Activated T-helper 17 cell treated with anti-CD3 and anti-CD28 coated beads, Interleukin-2, amount 50 U/mL, for 72 hours (primary cell): ENCODE data around the gene PIWIL1. TPM values are rescaled to one million over a fixed set of nuclear protein-coding genes. Genes with fewer than 3 reads are reported as not detected.

Source experiments
- ATAC-seq: fragments of 150-1000 bp; cut with Tn5 transposase; replicated peaks from 2 replicates; pipeline ENCODE4 v1.10.0; 2021; ENCODE audit warnings: mild to moderate bottlenecking, moderate library complexity
- H3K27ac Mint-ChIP-seq: one replicate; pipeline ENCODE4 v1.8.0; 2022; ENCODE audit warnings: mixed read lengths
- H3K27me3 Mint-ChIP-seq: one replicate; pipeline ENCODE4 v1.8.0; 2022; ENCODE audit warnings: mixed read lengths
- H3K36me3 Mint-ChIP-seq: one replicate; pipeline ENCODE4 v1.8.0; 2022; ENCODE audit warnings: low read depth, mild to moderate bottlenecking, mixed read lengths
- H3K4me1 Mint-ChIP-seq: one replicate; pipeline ENCODE4 v1.8.0; 2022; ENCODE audit warnings: mixed read lengths
- H3K4me3 Mint-ChIP-seq: one replicate; pipeline ENCODE4 v1.8.0; 2022; ENCODE audit warnings: mild to moderate bottlenecking, mixed read lengths
- H3K9me3 Mint-ChIP-seq: one replicate; pipeline ENCODE4 v1.8.0; 2022; ENCODE audit warnings: mixed read lengths
- total RNA-seq, 2 donors: library from RNA; stranded (reverse); gene quantifications; one replicate each; pipeline ENCODE4 v1.2.3, GENCODE V29; 2022

The PIWIL1 gene
- total RNA-seq, 2 donors from 2014 or later: not detected

GRCh38 chr12:130374083-130374482, 36.4 kb downstream of the PIWIL1 start:
- Mint-ChIP-seq H3K9me3 (peaks cover 3% of the 10 kb centered on the region), H3K4me1 (no peaks in the 10 kb centered on the region)
- ATAC-seq: no peak

DNA sequence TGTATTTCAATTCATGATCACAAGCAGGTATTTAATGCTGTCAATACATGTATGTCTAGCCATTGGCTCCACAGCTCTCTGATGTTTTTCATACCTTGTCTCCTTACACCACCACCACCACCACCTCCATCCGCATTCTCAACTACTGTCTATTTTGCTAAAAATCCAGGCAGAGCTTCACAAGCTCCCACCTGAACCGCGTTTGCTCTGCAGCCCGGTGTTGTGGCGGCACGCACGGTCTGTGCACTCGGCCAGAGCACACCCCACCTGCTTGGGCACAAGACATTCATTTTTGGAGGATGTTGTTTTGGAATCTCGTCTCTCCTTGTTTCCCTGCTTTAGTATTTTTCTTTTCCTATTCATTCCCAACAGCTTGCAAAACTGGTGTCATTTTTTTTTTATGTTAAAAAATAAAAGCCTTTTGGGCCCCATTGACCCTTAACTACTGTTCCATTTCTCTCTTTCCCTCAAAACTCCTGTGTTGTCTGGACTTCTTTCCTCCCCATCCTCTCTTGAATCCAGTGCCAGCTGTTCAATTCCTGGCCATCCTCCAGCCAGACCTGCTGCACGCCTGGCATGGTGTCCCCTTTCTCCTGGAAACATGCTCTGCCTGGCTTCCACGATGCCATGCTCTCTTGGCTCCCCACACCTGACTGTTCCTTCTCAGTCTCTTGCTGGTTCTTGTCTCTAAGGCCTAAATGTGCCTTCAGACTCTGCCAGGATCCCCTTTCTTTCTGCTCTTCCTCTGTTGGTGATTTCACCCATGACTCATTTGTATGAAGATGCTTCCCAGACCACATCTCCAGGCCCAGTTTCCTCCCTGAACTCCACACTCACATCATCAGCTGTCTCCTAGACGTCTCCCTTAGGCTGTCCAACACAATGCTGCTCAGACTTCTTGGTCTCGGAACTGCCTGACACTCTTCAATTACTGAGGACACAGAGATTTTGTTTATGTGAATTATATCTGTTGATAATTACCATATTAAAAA, 37.9 kb downstream of the PIWIL1 start:
- Mint-ChIP-seq H3K4me3 (no peak overlapping the region), H3K9me3 (peaks cover 3% of the 10 kb centered on the region), H3K27ac (no peak overlapping the region), H3K4me1 (no peaks in the 10 kb centered on the region), H3K27me3 (peaks cover 13% of the 10 kb centered on the region), H3K36me3 (no peaks in the 10 kb centered on the region)
- no peak for ATAC-seq

More at GRCh38 chr12:130374083-130374482, 36.4 kb downstream of the PIWIL1 start:
- peaks cover 13% of the 10 kb centered on the region for H3K27me3 Mint-ChIP-seq
- no peaks in the 10 kb centered on the region for H3K36me3 Mint-ChIP-seq
- no peak overlapping the region for H3K4me3 Mint-ChIP-seq
- no peak overlapping the region for H3K27ac Mint-ChIP-seq

- no peak for ATAC-seq
- H3K4me3 Mint-ChIP-seq: no peak overlapping the region
- no peaks in the 10 kb centered on the region for H3K4me1 Mint-ChIP-seq
- peaks cover 15% of the 10 kb centered on the region for H3K9me3 Mint-ChIP-seq
- no peaks in the 10 kb centered on the region for H3K36me3 Mint-ChIP-seq
- no peak overlapping the region for H3K27ac Mint-ChIP-seq
- H3K27me3 Mint-ChIP-seq: peaks cover 16% of the 10 kb centered on the region
These were observed 45.1 kb downstream of the PIWIL1 start for GRCh38 chr12:130382818-130383217.

GRCh38 chr12:130384234-130384633, 46.5 kb downstream of the PIWIL1 start:
- ATAC-seq: no peak
- no peaks in the 10 kb centered on the region for H3K4me1 Mint-ChIP-seq
- peaks cover 16% of the 10 kb centered on the region for H3K9me3 Mint-ChIP-seq
- H3K27ac Mint-ChIP-seq: no peak overlapping the region
- no peak overlapping the region for H3K4me3 Mint-ChIP-seq
- no peaks in the 10 kb centered on the region for H3K36me3 Mint-ChIP-seq
- peaks cover 10% of the 10 kb centered on the region for H3K27me3 Mint-ChIP-seq

DNA sequence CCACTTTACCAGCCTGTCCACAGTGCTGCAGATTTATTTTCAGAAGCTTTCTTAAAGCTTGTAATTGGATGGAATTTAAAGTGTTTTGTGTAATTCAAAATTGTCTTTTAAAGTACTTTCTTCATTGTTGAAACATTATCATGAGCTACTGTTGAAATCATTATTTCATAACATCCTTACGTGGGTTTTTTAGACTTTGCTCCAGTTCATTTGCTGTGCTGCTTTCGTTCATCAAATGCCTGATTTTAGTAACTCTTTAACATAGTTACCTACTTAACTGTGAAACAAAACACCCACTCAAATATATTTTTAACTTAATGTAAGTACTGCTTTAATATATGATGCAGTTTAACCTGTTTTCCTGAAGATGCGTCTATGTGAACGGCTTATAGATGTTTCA, 47.5 kb downstream of the PIWIL1 start:
- Mint-ChIP-seq H3K9me3 (peaks cover 20% of the 10 kb centered on the region), H3K27ac (no peak overlapping the region), H3K36me3 (no peaks in the 10 kb centered on the region), H3K27me3 (peaks cover 10% of the 10 kb centered on the region), H3K4me1 (no peaks in the 10 kb centered on the region), H3K4me3 (no peak overlapping the region)
- no peak for ATAC-seq

DNA sequence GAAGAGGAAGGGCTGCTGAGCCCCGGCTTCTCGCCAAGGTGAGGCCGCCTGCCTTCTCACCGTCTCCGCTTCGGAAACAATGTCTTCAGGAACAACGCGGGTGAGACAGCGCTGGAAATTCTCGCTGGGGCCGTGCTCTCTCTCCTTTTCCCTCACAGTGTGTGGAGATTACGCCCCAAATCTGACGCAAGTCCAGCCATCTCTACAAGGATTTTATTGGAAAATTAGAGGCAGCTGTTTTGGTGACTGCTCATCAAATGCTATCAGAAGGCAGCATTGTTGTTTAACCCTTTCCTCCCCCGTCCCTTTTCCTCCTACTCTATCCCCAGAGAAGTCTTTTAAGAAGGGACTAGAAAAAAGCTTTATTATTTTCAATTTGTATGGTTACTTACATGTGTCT, 53.5 kb downstream of the PIWIL1 start:
- Mint-ChIP-seq H3K4me3 (no peak overlapping the region), H3K9me3 (peaks cover 16% of the 10 kb centered on the region), H3K36me3 (no peaks in the 10 kb centered on the region), H3K4me1 (no peaks in the 10 kb centered on the region), H3K27me3 (peaks cover 3% of the 10 kb centered on the region), H3K27ac (no peak overlapping the region)
- no peak for ATAC-seq

DNA sequence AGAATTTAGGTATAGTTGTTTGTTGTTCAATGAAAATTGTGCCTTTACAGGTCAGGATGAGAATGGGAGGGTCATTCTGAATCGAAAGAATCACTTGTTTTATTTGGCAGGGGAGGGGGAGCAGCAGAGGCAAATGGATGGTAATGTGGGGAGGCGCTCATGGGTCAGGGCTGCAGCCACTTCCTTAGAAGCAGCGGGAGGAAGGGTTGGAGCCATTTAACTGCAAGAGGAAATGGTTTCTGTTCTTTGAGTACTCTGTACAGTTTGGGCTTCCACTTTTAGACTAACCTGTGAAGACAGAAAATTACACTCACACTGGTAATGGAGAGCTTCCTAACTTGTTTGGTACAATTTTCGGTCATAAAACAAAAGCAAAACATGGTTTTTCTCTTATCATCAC, 57.2 kb downstream of the PIWIL1 start:
- Mint-ChIP-seq H3K4me3 (no peak overlapping the region), H3K27ac (no peak overlapping the region), H3K9me3 (peaks cover 5% of the 10 kb centered on the region), H3K4me1 (no peaks in the 10 kb centered on the region), H3K36me3 (no peaks in the 10 kb centered on the region), H3K27me3 (peaks cover 7% of the 10 kb centered on the region)
- ATAC-seq: no peak

DNA sequence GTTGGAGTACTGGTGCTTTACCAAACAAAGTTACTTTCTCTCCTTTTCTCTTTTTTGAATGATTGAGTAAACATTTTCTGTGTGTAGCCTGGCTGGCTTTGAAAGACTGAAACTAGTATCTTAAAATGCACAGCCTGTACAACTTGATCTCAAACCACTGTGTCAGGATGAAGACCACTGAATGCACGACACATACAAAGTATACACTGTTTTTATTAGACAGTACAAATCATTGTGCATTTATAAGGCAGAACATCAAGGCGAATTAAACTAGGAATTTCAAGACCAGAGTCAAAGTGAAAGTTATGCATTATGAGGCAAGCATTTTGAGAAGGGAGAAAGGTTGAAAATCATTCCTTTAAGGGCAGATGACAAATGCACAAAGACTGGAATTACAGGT, 59.0 kb downstream of the PIWIL1 start:
- no peaks in the 10 kb centered on the region for H3K36me3 Mint-ChIP-seq
- no peak overlapping the region for H3K27ac Mint-ChIP-seq
- no peaks in the 10 kb centered on the region for H3K9me3 Mint-ChIP-seq
- no peak overlapping the region for H3K4me3 Mint-ChIP-seq
- no peaks in the 10 kb centered on the region for H3K4me1 Mint-ChIP-seq
- H3K27me3 Mint-ChIP-seq: peaks cover 7% of the 10 kb centered on the region
- ATAC-seq: no peak

GRCh38 chr12:130398100-130398848, 60.6 kb downstream of the PIWIL1 start:
- H3K27me3 Mint-ChIP-seq: peaks cover 10% of the 10 kb centered on the region
- H3K27ac Mint-ChIP-seq: no peak overlapping the region
- no peaks in the 10 kb centered on the region for H3K9me3 Mint-ChIP-seq
- H3K4me1 Mint-ChIP-seq: no peaks in the 10 kb centered on the region
- H3K4me3 Mint-ChIP-seq: no peak overlapping the region
- no peak for ATAC-seq
- no peaks in the 10 kb centered on the region for H3K36me3 Mint-ChIP-seq

DNA sequence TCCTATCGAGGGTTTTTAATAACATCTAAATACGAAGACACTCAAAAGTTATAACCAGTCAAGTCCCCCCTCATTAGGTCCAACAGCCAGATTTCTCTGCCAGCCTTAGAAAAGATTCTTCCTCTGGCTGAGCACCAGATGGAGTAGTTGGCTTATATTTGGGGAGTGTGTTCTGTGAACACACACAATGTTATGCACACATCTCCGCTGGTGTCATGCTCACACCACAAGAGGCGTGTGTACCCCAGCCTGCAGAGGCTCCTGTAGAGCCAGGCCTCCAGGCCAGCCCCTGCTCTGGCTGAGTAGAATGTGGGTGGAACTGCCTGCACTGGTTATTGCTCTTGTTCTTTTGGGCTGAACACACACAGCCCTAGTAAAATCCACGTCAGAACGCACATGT, 64.0 kb downstream of the PIWIL1 start:
- Mint-ChIP-seq H3K4me3 (no peak overlapping the region), H3K9me3 (no peaks in the 10 kb centered on the region), H3K4me1 (no peaks in the 10 kb centered on the region), H3K27ac (no peak overlapping the region), H3K27me3 (peaks cover 7% of the 10 kb centered on the region), H3K36me3 (no peaks in the 10 kb centered on the region)
- ATAC-seq: no peak

- Mint-ChIP-seq H3K4me1 (no peaks in the 10 kb centered on the region), H3K4me3 (no peak overlapping the region), H3K36me3 (no peaks in the 10 kb centered on the region), H3K27me3 (peaks cover 6% of the 10 kb centered on the region), H3K9me3 (no peaks in the 10 kb centered on the region), H3K27ac (no peak overlapping the region)
- no peak for ATAC-seq
These were observed 67.6 kb downstream of the PIWIL1 start for GRCh38 chr12:130405332-130405731.

GRCh38 chr12:130412384-130412783, 74.7 kb downstream of the PIWIL1 start:
- Mint-ChIP-seq H3K4me3 (no peak overlapping the region), H3K4me1 (no peaks in the 10 kb centered on the region), H3K36me3 (no peaks in the 10 kb centered on the region), H3K27me3 (peaks cover 6% of the 10 kb centered on the region), H3K9me3 (no peaks in the 10 kb centered on the region), H3K27ac (no peak overlapping the region)
- ATAC-seq: no peak

DNA sequence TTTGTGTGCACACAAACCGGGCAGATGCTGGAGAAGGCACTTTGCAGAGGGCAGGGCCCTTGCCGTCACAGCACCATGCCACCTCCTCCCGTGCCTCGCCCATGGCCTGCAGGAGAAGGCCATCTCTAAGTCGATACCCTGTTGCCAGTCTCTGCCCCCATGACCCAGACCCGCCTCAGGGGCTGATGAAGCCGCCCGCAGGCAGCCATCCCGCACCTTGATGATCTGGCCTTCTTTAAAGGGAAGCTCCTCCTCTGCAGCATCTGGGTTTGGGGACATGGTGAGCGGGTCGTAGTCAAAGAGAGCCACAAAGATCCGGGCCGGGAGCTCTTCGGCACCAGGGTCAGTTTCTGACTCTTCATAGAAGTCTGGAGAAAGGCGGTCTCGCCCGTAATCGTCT, 76.2 kb downstream of the PIWIL1 start:
- Mint-ChIP-seq H3K9me3 (no peaks in the 10 kb centered on the region), H3K27me3 (peaks cover 6% of the 10 kb centered on the region), H3K4me3 (no peak overlapping the region), H3K4me1 (no peaks in the 10 kb centered on the region), H3K27ac (no peak overlapping the region), H3K36me3 (no peaks in the 10 kb centered on the region)
- no peak for ATAC-seq

DNA sequence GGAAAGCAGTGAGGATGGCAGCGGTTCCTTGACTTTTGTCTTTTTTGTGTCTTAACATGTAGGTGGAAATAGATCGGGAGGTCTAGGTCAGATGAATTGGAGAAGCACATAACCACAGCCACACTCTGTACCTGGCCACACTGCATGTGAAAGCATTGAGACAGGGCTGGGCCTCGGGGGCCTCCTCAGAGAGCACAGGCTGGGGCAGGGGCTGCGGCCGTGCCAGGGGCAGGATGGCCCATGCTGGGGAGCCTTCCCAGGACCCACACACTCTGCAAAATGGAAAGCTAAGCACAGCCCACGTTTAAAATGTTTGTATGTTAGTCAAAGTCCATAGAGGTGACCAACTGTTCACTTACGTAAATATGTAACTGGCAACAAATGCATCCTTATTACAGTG, 76.7 kb downstream of the PIWIL1 start:
- H3K4me1 Mint-ChIP-seq: no peaks in the 10 kb centered on the region
- peaks cover 6% of the 10 kb centered on the region for H3K27me3 Mint-ChIP-seq
- no peak overlapping the region for H3K27ac Mint-ChIP-seq
- ATAC-seq: no peak
- H3K9me3 Mint-ChIP-seq: no peaks in the 10 kb centered on the region
- H3K4me3 Mint-ChIP-seq: no peak overlapping the region
- no peaks in the 10 kb centered on the region for H3K36me3 Mint-ChIP-seq

DNA sequence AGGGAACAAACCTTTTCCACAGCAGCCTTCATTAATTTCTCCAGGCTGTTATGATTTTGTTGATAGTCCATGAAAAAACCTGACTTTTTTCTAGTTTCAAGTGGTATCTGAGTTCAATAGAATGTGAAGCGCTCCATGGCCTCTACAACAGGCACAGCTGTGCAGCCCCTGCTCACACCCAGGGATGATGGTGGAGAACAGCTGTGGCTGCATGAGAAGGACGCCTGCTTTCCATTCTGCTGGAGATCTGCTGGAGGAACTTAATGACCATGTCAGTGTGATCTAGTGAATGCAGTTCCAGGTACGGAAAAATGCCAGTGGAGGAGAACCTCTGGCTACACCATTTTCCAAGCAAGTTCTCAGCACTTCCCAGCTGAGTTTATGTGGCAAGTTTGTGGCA, 80.6 kb downstream of the PIWIL1 start:
- no peaks in the 10 kb centered on the region for H3K4me1 Mint-ChIP-seq
- no peaks in the 10 kb centered on the region for H3K36me3 Mint-ChIP-seq
- H3K27ac Mint-ChIP-seq: no peak overlapping the region
- peaks cover 6% of the 10 kb centered on the region for H3K27me3 Mint-ChIP-seq
- no peak for ATAC-seq
- H3K4me3 Mint-ChIP-seq: no peak overlapping the region
- no peaks in the 10 kb centered on the region for H3K9me3 Mint-ChIP-seq
